ENCODE results near the gene METTL1. TPM values are rescaled to one million over a fixed set of nuclear protein-coding genes. Genes with fewer than 3 reads are reported as not detected.

Gene METTL1
- total RNA-seq, 4 donors from 2014 or later, result 6.5 to 17.7 (median 10.1) TPM

DNA sequence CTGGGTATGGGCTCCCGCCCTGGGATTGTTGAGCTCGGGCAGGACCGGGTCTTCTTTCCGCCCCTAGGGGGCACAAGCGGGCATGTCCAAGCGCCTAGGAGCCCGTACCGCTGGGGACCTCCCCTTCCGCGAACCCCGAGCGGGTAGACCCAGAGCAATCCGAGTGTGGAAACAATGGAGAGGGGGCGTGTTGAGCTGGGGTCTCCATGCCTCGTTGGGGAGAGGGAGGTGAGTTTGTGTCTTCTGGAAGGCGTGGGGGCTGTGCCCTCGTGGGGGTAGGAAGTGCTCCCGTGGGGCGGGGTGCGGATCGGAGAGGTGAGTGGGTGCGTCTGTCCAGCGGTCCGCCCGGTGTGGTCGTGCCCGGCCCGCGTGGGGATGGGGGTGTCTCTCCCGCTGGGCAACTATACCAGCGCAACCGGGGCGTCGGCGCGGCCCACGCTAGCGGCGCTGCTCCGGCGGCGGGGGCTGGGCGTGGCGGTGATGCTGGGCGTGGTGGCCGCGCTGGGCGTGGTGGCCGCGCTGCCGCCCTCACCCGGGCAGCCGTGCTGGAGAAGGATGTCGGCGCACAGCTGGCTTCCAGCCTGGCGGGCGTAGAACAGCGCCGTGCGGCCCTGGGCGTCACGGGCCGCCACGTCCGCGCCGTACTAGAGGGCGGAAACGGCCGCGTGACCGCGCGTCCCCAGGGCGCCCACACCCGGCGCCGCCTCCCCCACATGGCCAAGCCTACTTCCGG, 45.6 kb downstream of the METTL1 start:
- H3K9me3 ChIP-seq, result no peaks in the 10 kb centered on the region
- H3K36me3 ChIP-seq, result peaks cover 0 to 10% (median 0%) of the 10 kb centered on the region in 3 donors
- peaks cover 0 to 22% (median 0%) of the 10 kb centered on the region in 4 donors for H3K4me1 ChIP-seq
- peaks cover 0 to 5% of the 10 kb centered on the region in 2 donors for H3K27me3 ChIP-seq
- no peak for TF ChIP-seq EP300 (IDR thresholded peaks at IDR 0.05)
- TF ChIP-seq, protein P1, sequence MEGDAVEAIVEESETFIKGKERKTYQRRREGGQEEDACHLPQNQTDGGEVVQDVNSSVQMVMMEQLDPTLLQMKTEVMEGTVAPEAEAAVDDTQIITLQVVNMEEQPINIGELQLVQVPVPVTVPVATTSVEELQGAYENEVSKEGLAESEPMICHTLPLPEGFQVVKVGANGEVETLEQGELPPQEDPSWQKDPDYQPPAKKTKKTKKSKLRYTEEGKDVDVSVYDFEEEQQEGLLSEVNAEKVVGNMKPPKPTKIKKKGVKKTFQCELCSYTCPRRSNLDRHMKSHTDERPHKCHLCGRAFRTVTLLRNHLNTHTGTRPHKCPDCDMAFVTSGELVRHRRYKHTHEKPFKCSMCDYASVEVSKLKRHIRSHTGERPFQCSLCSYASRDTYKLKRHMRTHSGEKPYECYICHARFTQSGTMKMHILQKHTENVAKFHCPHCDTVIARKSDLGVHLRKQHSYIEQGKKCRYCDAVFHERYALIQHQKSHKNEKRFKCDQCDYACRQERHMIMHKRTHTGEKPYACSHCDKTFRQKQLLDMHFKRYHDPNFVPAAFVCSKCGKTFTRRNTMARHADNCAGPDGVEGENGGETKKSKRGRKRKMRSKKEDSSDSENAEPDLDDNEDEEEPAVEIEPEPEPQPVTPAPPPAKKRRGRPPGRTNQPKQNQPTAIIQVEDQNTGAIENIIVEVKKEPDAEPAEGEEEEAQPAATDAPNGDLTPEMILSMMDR (IDR thresholded peaks at IDR 0.05), result peak; percentile 57 to 76 (median 67)
- peak overlapping the region; percentile 49 to 76 (median 54) for H3K4me3 ChIP-seq
- H3K27ac ChIP-seq, result peak overlapping the region in 3 of 4 donors; percentile 42 to 66 (median 56)
- 32 to 41% methylated on average over 28 to 65 of the region's 79 CpGs for WGBS, 2 donors
- no peak for DNase-seq (ENCODE audit: low spot score in 2 of 2)

GRCh38 chr12:57725851-57726150, 46.1 kb downstream of the METTL1 start:
- DNase-seq (ENCODE audit: low spot score in 2 of 2), result no peak
- TF ChIP-seq EP300 (IDR thresholded peaks at IDR 0.05) (no peak), POLR2A (IDR thresholded peaks at IDR 0.05) (no peak)
- TF ChIP-seq, protein P1 (IDR thresholded peaks at IDR 0.05), result no peak
- Histone ChIP-seq H3K4me1 (peaks cover 0 to 22% (median 0%) of the 10 kb centered on the region in 4 donors), H3K4me3 (peak overlapping the region; percentile 49 to 76 (median 54)), H3K27me3 (peaks cover 0 to 5% of the 10 kb centered on the region in 2 donors), H3K36me3 (peaks cover 0 to 15% (median 3%) of the 10 kb centered on the region in 3 donors), H3K27ac (peak overlapping the region in 2 of 4 donors; percentile 42 to 66), H3K9me3 (no peaks in the 10 kb centered on the region)
- 53 to 64% methylated on average over 8 to 10 of the region's 10 CpGs for WGBS, 2 donors

GRCh38 chr12:57724936-57725740, 46.8 kb downstream of the METTL1 start:
- TF ChIP-seq, protein P1 (IDR thresholded peaks at IDR 0.05), result no peak
- no peak for TF ChIP-seq POLR2A (IDR thresholded peaks at IDR 0.05)
- TF ChIP-seq EP300 (IDR thresholded peaks at IDR 0.05), result no peak
- H3K27me3 ChIP-seq, result peaks cover 0 to 5% of the 10 kb centered on the region in 2 donors
- H3K27ac ChIP-seq, result no peak overlapping the region
- H3K4me3 ChIP-seq, result no peak overlapping the region
- no peaks in the 10 kb centered on the region for H3K9me3 ChIP-seq
- DNase-seq (ENCODE audit: low spot score in 2 of 2), result no peak
- H3K4me1 ChIP-seq, result peaks cover 0 to 22% (median 0%) of the 10 kb centered on the region in 4 donors
- 53 to 68% methylated on average over 10 to 11 of the region's 11 CpGs for WGBS, 2 donors
- H3K36me3 ChIP-seq, result peaks cover 0 to 22% (median 9%) of the 10 kb centered on the region in 3 donors

DNA sequence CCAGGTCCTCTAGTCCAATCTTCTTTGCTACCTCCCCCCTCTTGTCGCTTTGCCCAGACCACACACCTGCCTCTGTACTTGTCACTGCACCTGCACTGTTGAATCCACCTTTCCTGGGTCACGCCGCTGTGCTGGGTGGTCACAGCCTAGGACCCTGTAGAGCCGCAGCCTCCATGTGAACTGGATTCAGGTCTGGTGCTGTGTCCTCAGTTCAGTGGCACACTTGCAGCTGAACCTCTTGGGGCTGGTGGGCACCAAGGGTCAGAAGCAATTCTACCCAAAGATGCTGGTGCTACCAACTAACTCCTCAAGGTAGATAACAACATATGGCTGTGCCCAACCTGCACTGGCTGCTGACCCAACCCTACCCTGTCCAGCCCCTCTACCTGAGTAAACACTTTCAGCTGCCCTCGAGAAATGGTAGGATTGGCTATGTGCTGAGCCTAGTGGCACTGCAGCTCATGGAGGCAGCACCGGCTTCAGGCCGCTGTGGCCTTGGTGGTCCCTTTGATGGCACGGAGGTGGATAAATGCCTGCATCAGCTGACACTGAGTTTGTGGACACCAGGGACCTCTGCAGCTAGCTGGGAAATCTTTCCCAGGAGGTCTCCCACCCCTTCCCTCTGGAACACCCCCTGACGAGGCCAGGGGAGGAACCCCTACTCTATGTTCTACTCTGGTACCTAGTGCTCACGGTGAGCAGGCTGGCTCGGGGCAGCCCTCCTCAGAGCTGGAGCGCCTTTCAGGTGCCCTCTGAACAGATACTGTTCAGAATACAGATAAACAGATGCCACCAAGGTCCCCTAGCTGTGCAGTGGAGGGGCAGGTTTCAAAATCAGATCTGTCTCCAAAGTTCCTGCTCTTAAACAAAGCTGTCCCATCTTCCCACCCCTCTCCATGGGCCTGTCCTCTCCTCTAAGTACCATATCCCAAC, 47.6 kb downstream of the METTL1 start:
- no peaks in the 10 kb centered on the region for H3K9me3 ChIP-seq
- H3K27me3 ChIP-seq, result peaks cover 0 to 5% of the 10 kb centered on the region in 2 donors
- no peak for DNase-seq (ENCODE audit: low spot score in 2 of 2)
- no peak overlapping the region for H3K4me3 ChIP-seq
- 75 to 87% methylated on average over 12 of the region's 12 CpGs for WGBS, 2 donors
- H3K36me3 ChIP-seq, result peaks cover 0 to 30% (median 10%) of the 10 kb centered on the region in 3 donors
- H3K4me1 ChIP-seq, result peaks cover 0 to 22% (median 0%) of the 10 kb centered on the region in 4 donors
- no peak overlapping the region for H3K27ac ChIP-seq
- no peak for TF ChIP-seq POLR2A (IDR thresholded peaks at IDR 0.05)
- TF ChIP-seq EP300 (IDR thresholded peaks at IDR 0.05), result no peak
- TF ChIP-seq, protein P1 (IDR thresholded peaks at IDR 0.05), result no peak

Measured in tibial nerve (tissue), 4 donors.